ENCODE data around the gene PPHLN1.

Gene PPHLN1

GRCh38 chr12:42482041-42482747 is 156.2 kb downstream of the PPHLN1 start:
- no peak for DNase-seq (ENCODE audit: low read depth, low spot score)

GRCh38 chr12:42482748-42483520 is 157.0 kb downstream of the PPHLN1 start:
- peak; percentile 15 for DNase-seq (ENCODE audit: low read depth, low spot score)

GRCh38 chr12:42483521-42483790 is 157.5 kb downstream of the PPHLN1 start:
- DNase-seq (ENCODE audit: low read depth, low spot score), result no peak

GRCh38 chr12:42484996-42485395 is 159.0 kb downstream of the PPHLN1 start:
- DNase-seq (ENCODE audit: low read depth, low spot score), result no peak

GRCh38 chr12:42485823-42486222 is 159.9 kb downstream of the PPHLN1 start:
- no peak for DNase-seq (ENCODE audit: low read depth, low spot score)

GRCh38 chr12:42486407-42486806 is 160.4 kb downstream of the PPHLN1 start:
- DNase-seq (ENCODE audit: low read depth, low spot score), result no peak

- no peak for DNase-seq (ENCODE audit: low read depth, low spot score)
Observed at GRCh38 chr12:42490261-42490842, 164.4 kb downstream of the PPHLN1 start.

Measured in activated naive CD8-positive, alpha-beta T cell treated with anti-CD3 and anti-CD28 coated beads, Interleukin-2, amount 50 U/mL, for 16 hours (primary cell).